Common myeloid progenitor, CD34-positive (primary cell): ENCODE data around the gene GPR146.

Experiments
- CTCF ChIA-PET: fragments of 350-600 bp; sonication (Branson Sonifier 250); formaldehyde crosslinking; loops from one replicate; lab custom pipeline; 2021; ENCODE audit warnings: antibody characterized with exemption; lab: Charles Lee
- POLR2A ChIA-PET: fragments of 350-600 bp; sonication (Branson Sonifier 250); formaldehyde crosslinking; loops from one replicate; lab custom pipeline; 2021; ENCODE audit warnings: antibody characterized with exemption; lab: Charles Lee
- DNase-seq, 3 donors: peaks; one replicate each; pipeline versions ENCODE4 v3.0.0 to v3.0.0-alpha.2; 2013
- H3K27ac ChIP-seq, 2 experiments: 1 replicate in 1 of 2; 2 replicates in 1 of 2; pipeline ENCODE4 v1.7.0; 2013; ENCODE audit warnings: inconsistent platforms in 2 of 2, low read length in 2 of 2, mild to moderate bottlenecking in 2 of 2, low read depth in 1 of 2, moderate library complexity in 1 of 2; ENCODE audit not compliant: severe bottlenecking in 2 of 2, insufficient read depth in 1 of 2, poor library complexity in 1 of 2
- H3K27me3 ChIP-seq, 5 experiments: replicated peaks in 2 of 5; 1 replicate in 3 of 5; 2 replicates in 2 of 5; pipeline versions ENCODE4 v1.6.1 to v1.7.0; 2013; ENCODE audit warnings: low read length in 4 of 5, mild to moderate bottlenecking in 2 of 5, moderate library complexity in 2 of 5, inconsistent platforms in 1 of 5; ENCODE audit not compliant: insufficient read depth in 5 of 5, control insufficient read depth in 4 of 5
- H3K36me3 ChIP-seq, 4 experiments: 1 replicate in 2 of 4; 2 replicates in 2 of 4; pipeline versions ENCODE4 v1.6.1 to v1.7.0; 2013; ENCODE audit warnings: low read length in 3 of 4, control low read depth in 1 of 4, mild to moderate bottlenecking in 1 of 4; ENCODE audit not compliant: control insufficient read depth in 4 of 4, insufficient read depth in 4 of 4
- H3K4me1 ChIP-seq, 4 experiments: 1 replicate in 3 of 4; 2 replicates in 1 of 4; pipeline versions ENCODE4 v1.6.1 to v1.7.1; 2013; ENCODE audit warnings: low read length in 3 of 4, mild to moderate bottlenecking in 3 of 4, control low read depth in 1 of 4, inconsistent platforms in 1 of 4, moderate library complexity in 1 of 4; ENCODE audit not compliant: control insufficient read depth in 4 of 4, insufficient read depth in 4 of 4; ENCODE audit errors: control extremely low read depth in 1 of 4
- H3K4me3 ChIP-seq, 7 experiments: 1 replicate in 4 of 7; 2 replicates in 3 of 7; pipeline versions ENCODE4 v1.5.1 to v1.7.0; 2013; ENCODE audit warnings: mild to moderate bottlenecking in 7 of 7, low read length in 6 of 7, moderate library complexity in 6 of 7, inconsistent platforms in 2 of 7, low read depth in 2 of 7, control low read depth in 1 of 7; ENCODE audit not compliant: insufficient read depth in 4 of 7, control insufficient read depth in 1 of 7; ENCODE audit errors: extremely low read depth in 1 of 7
- H3K9me3 ChIP-seq, 5 experiments: 1 replicate in 4 of 5; 2 replicates in 1 of 5; pipeline versions ENCODE4 v1.6.1 to v1.7.1; 2013; ENCODE audit warnings: low read length in 4 of 5, mild to moderate bottlenecking in 2 of 5, inconsistent platforms in 1 of 5, low read depth in 1 of 5, moderate library complexity in 1 of 5; ENCODE audit not compliant: control insufficient read depth in 4 of 5, insufficient read depth in 2 of 5; ENCODE audit errors: control extremely low read depth in 1 of 5
- WGBS: methylation state at CpG from one replicate; pipeline ENCODE4 v1.1.5; 2013; ENCODE audit not compliant: insufficient coverage; 5-methylcytosine and 5-hydroxymethylcytosine counted together

Gene GPR146

GRCh38 chr7:1046722-1047679 lies 2.7 kb downstream of the GPR146 start:
- ChIA-PET CTCF (interaction anchor here (0.8 to 2.5 kb wide), 4 partner anchors 9 to 53 kb away, joined by 3 to 11 read pairs (median 4); no protein-coding TSS in a partner anchor), POLR2A (no interaction called here)
- Histone ChIP-seq H3K4me3 (peak overlapping the region in 1 of 7 experiments; percentile 38), H3K27me3 (no peaks in the 10 kb centered on the region), H3K9me3 (no peaks in the 10 kb centered on the region), H3K4me1 (peaks cover 12 to 98% (median 84%) of the 10 kb centered on the region in 4 experiments), H3K36me3 (peaks cover 0 to 2% (median under 1%) of the 10 kb centered on the region in 4 experiments), H3K27ac (no peak overlapping the region)
- DNase-seq = peak in 1 of 3 donors; percentile 22
- WGBS = 70% methylated on average over 12 of the region's 15 CpGs

GRCh38 chr7:1049006-1049741 lies 4.8 kb downstream of the GPR146 start:
- peak in 2 of 3 donors; percentile 43 to 58 for DNase-seq
- WGBS = 40% methylated on average over 22 of the region's 23 CpGs
- H3K27me3 ChIP-seq = no peaks in the 10 kb centered on the region
- H3K9me3 ChIP-seq = no peaks in the 10 kb centered on the region
- ChIA-PET POLR2A (no interaction called here), CTCF (interaction anchor here (1.4 to 8.3 kb wide), 5 partner anchors 9 to 55 kb away, joined by 5 to 57 read pairs (median 10); no protein-coding TSS in a partner anchor)
- H3K4me3 ChIP-seq = peak overlapping the region in 3 of 7 experiments; percentile 16 to 60 (median 19)
- peaks cover 0 to 2% (median under 1%) of the 10 kb centered on the region in 4 experiments for H3K36me3 ChIP-seq
- H3K27ac ChIP-seq = no peak overlapping the region
- H3K4me1 ChIP-seq = peaks cover 9 to 97% (median 84%) of the 10 kb centered on the region in 4 experiments

- POLR2A ChIA-PET = no interaction called here
- no peaks in the 10 kb centered on the region for H3K9me3 ChIP-seq
- CTCF ChIA-PET = interaction anchor here (1.4 to 8.3 kb wide), 5 partner anchors 8 to 55 kb away, joined by 5 to 57 read pairs (median 10); no protein-coding TSS in a partner anchor
- H3K4me1 ChIP-seq = peaks cover 9 to 99% (median 87%) of the 10 kb centered on the region in 4 experiments
- H3K36me3 ChIP-seq = peaks cover 0 to 2% (median under 1%) of the 10 kb centered on the region in 4 experiments
- H3K27ac ChIP-seq = no peak overlapping the region
- H3K27me3 ChIP-seq = no peaks in the 10 kb centered on the region
- H3K4me3 ChIP-seq = peak overlapping the region in 1 of 7 experiments; percentile 19
- 31% methylated on average over 8 of the region's 8 CpGs for WGBS
- DNase-seq = peak in 1 of 3 donors; percentile 24
Measured at GRCh38 chr7:1049801-1050200, 5.5 kb downstream of the GPR146 start.

- Histone ChIP-seq H3K9me3 (no peaks in the 10 kb centered on the region), H3K27me3 (no peaks in the 10 kb centered on the region), H3K4me3 (no peak overlapping the region), H3K4me1 (peaks cover 4 to 99% (median 87%) of the 10 kb centered on the region in 4 experiments), H3K27ac (no peak overlapping the region), H3K36me3 (peaks cover 0 to 2% (median under 1%) of the 10 kb centered on the region in 4 experiments)
- ChIA-PET POLR2A (no interaction called here), CTCF (interaction anchor here (1.2 to 8.3 kb wide), 6 partner anchors 8 to 56 kb away, joined by 3 to 57 read pairs (median 8); no protein-coding TSS in a partner anchor)
- DNase-seq = no peak
- WGBS = 94% methylated on average over 23 of the region's 30 CpGs
Measured at GRCh38 chr7:1050254-1050906, 6.0 kb downstream of the GPR146 start.

GRCh38 chr7:1050956-1051690 lies 6.8 kb downstream of the GPR146 start:
- ChIA-PET POLR2A (no interaction called here), CTCF (interaction anchor here (1.2 to 8.3 kb wide), 4 partner anchors 9 to 57 kb away, joined by 3 to 57 read pairs (median 11); no protein-coding TSS in a partner anchor)
- H3K9me3 ChIP-seq = no peaks in the 10 kb centered on the region
- no peaks in the 10 kb centered on the region for H3K27me3 ChIP-seq
- peaks cover 0 to 2% (median under 1%) of the 10 kb centered on the region in 4 experiments for H3K36me3 ChIP-seq
- H3K27ac ChIP-seq = no peak overlapping the region
- no peak for DNase-seq
- H3K4me3 ChIP-seq = no peak overlapping the region
- peaks cover 0 to 99% (median 87%) of the 10 kb centered on the region in 4 experiments for H3K4me1 ChIP-seq
- 83% methylated on average over 22 of the region's 22 CpGs for WGBS
